ENCODE results near the gene JHY. TPM values are rescaled to one million over a fixed set of nuclear protein-coding genes. Genes with fewer than 3 reads are reported as not detected.

Gene JHY
- 0.68 and 1.4 TPM in 2 replicates for total RNA-seq

GRCh38 chr11:122882189-122882856 lies at the start of gene JHY:
JHY (plus strand) TSS chr11:122882759; CDS start chr11:122885850, 3,091 bp downstream.

DNA sequence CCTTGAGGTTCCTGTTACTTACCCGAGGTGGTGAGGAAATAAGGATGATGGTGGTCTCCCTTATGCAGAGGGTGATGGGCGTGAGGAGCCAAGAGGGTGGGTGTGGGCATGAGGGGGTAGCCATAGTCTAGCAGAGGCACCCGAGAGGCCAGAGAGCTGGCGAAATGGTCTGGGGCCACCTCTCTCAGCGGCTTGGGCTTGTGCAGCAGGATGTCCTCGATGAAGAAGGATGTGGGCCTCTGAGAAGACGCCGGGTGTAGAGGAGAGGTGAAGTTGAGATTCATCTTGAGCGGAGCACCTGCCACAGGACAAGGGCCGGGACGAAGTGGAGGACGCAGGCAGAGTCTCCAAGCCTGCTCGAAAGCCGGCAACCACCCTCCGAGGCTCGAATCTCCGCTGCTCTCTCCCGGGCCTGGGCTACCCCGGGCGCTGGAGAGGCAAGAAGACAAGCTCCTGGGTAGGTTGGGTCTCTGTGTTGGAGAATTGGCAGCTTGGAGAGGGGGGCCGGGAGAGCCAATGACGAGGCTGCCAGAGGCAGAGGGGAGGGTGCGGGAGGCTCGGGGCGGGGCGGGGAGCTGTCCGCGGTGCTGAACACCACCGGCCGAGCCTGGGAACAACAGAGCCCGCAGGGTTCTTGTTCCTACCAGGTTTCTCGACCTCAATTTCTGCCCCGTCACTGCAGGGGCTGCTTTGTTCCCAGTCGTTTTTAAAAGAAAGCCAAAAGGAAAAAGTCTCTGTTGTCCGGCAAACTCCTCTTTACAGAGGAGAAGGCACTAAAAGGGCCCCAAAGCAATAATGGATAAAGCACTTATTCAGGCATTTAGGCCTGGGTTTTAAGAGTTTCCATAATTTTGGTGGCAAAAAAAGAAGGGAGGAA lies 99.1 kb downstream of the JHY start, which contains the start of gene BSX:
Gene BSX (minus strand): TSS at position 447 of the 877 bp plus-strand sequence. CDS start 163 bp downstream, at position 284.

Other genes with a start within 250 kb of the JHY start
- gene UBASH3B, start 227.0 kb upstream of the JHY start, total RNA-seq: 3.0 and 3.7 TPM in 2 replicates
- gene CRTAM, start 44.3 kb upstream of the JHY start, total RNA-seq: 0.26 TPM in 1 of 2 replicates, not detected in the other
- not detected in 2 replicates for gene BSX, start 99.1 kb downstream of the JHY start, total RNA-seq
- gene HSPA8, start 179.4 kb downstream of the JHY start, total RNA-seq: 1,130 and 1,234 TPM in 2 replicates